GM21526 (cell line): ENCODE results near the gene CLSTN2.

Experiments
- ATAC-seq: cut with Tn5 transposase; IDR thresholded peaks from one replicate; pipeline ENCODE4 v1.9.1; 2021; ENCODE audit warnings: moderate library complexity; ENCODE audit not compliant: unreplicated experiment, low FRiP score

The CLSTN2 gene

GRCh38 chr3:140089403-140090072, 154.6 kb downstream of the CLSTN2 start:
- no peak for ATAC-seq

GRCh38 chr3:140091143-140091542, 156.2 kb downstream of the CLSTN2 start:
- ATAC-seq: no peak

- ATAC-seq: no peak
Measured at GRCh38 chr3:140092848-140093536, 158.0 kb downstream of the CLSTN2 start.

- ATAC-seq: no peak
Measured at GRCh38 chr3:140093742-140094141, 158.8 kb downstream of the CLSTN2 start.

GRCh38 chr3:140094487-140094886, 159.5 kb downstream of the CLSTN2 start:
- no peak for ATAC-seq

GRCh38 chr3:140096037-140096436, 161.1 kb downstream of the CLSTN2 start:
- ATAC-seq: no peak

- no peak for ATAC-seq
Measured at GRCh38 chr3:140097874-140098635, 163.1 kb downstream of the CLSTN2 start.

- no peak for ATAC-seq
Measured at GRCh38 chr3:140100479-140100878, 165.5 kb downstream of the CLSTN2 start.

GRCh38 chr3:140103166-140103565, 168.2 kb downstream of the CLSTN2 start:
- no peak for ATAC-seq

GRCh38 chr3:140103986-140104645, 169.1 kb downstream of the CLSTN2 start:
- no peak for ATAC-seq

GRCh38 chr3:140113996-140114788, 179.2 kb downstream of the CLSTN2 start:
- ATAC-seq: no peak

GRCh38 chr3:140114789-140115080, 179.8 kb downstream of the CLSTN2 start:
- ATAC-seq: no peak

GRCh38 chr3:140117096-140117526, 182.1 kb downstream of the CLSTN2 start:
- ATAC-seq: no peak

- ATAC-seq: no peak
Measured at GRCh38 chr3:140122183-140122582, 187.2 kb downstream of the CLSTN2 start.

- no peak for ATAC-seq
Measured at GRCh38 chr3:140128217-140128616, 193.2 kb downstream of the CLSTN2 start.

- ATAC-seq: peak; percentile 68
Measured at GRCh38 chr3:140128631-140129030, 193.6 kb downstream of the CLSTN2 start.

GRCh38 chr3:140129768-140130284, 194.8 kb downstream of the CLSTN2 start:
- no peak for ATAC-seq

GRCh38 chr3:140131895-140132294, 196.9 kb downstream of the CLSTN2 start:
- no peak for ATAC-seq

GRCh38 chr3:140134231-140134965, 199.4 kb downstream of the CLSTN2 start:
- ATAC-seq: no peak
